Ishikawa (cell line): ENCODE measurements around the gene BFSP1.
A peak's percentile ranks its signal among the peaks of the same experiment; 100 is the strongest.

Experiments
- CEBPB ChIP-seq: IDR thresholded peaks from 2 replicates; pipeline ENCODE4 v1.6.1; 2012
- CREB1 ChIP-seq: IDR thresholded peaks from 2 replicates; pipeline ENCODE4 v1.6.1; 2012; ENCODE audit warnings: low read depth
- EGR1 ChIP-seq: IDR thresholded peaks from 2 replicates; pipeline ENCODE4 v1.6.1; 2012
- EP300 ChIP-seq: IDR thresholded peaks from 2 replicates; pipeline ENCODE4 v1.6.1; 2012; ENCODE audit warnings: borderline replicate concordance
- FOXM1 ChIP-seq: IDR thresholded peaks from 2 replicates; pipeline ENCODE4 v1.6.1; 2012; ENCODE audit warnings: low read depth, borderline replicate concordance
- NFIC ChIP-seq: IDR thresholded peaks from 2 replicates; pipeline ENCODE4 v1.6.1; 2012
- RAD21 ChIP-seq: IDR thresholded peaks from 2 replicates; pipeline ENCODE4 v1.6.1; 2012; ENCODE audit warnings: low read depth
- REST ChIP-seq: IDR thresholded peaks from 2 replicates; pipeline ENCODE4 v1.6.1; 2012; ENCODE audit warnings: low read depth, mild to moderate bottlenecking
- TAF1 ChIP-seq: IDR thresholded peaks from 2 replicates; pipeline ENCODE4 v1.6.1; 2012; ENCODE audit warnings: low read depth, mild to moderate bottlenecking
- TCF12 ChIP-seq: IDR thresholded peaks from 2 replicates; pipeline ENCODE4 v1.6.1; 2012; ENCODE audit warnings: low read depth
- TEAD4 ChIP-seq: IDR thresholded peaks from 2 replicates; pipeline ENCODE4 v1.6.1; 2012
- USF1 ChIP-seq: IDR thresholded peaks from 2 replicates; pipeline ENCODE4 v1.6.1; 2012
- YY1 ChIP-seq: IDR thresholded peaks from 2 replicates; pipeline ENCODE4 v1.6.1; 2012; ENCODE audit warnings: low read depth
- ZBTB7A ChIP-seq: IDR thresholded peaks from 2 replicates; pipeline ENCODE4 v1.6.1; 2012; ENCODE audit warnings: low read depth
- TF ChIP-seq, protein P1 (sequence below): IDR thresholded peaks from 2 replicates; pipeline ENCODE4 v1.6.1; 2012

Gene BFSP1

GRCh38 chr20:17505636-17506517 is 25.3 kb downstream of the BFSP1 start:
- TF ChIP-seq FOXM1: no peak
- TF ChIP-seq TEAD4: no peak
- TF ChIP-seq USF1: no peak
- no peak for TF ChIP-seq TCF12
- no peak for TF ChIP-seq YY1
- no peak for TF ChIP-seq CEBPB
- no peak for TF ChIP-seq EGR1

- TF ChIP-seq ZBTB7A: no peak
- TF ChIP-seq USF1: no peak
- no peak for TF ChIP-seq FOXM1
- TF ChIP-seq EP300: no peak
- TF ChIP-seq, protein P1, sequence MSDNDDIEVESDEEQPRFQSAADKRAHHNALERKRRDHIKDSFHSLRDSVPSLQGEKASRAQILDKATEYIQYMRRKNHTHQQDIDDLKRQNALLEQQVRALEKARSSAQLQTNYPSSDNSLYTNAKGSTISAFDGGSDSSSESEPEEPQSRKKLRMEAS: peak; percentile 94
- TF ChIP-seq TAF1: no peak
- TF ChIP-seq CREB1: no peak
- peak; percentile 76 for TF ChIP-seq RAD21
These were observed 26.1 kb downstream of the BFSP1 start for GRCh38 chr20:17504898-17505635.

DNA sequence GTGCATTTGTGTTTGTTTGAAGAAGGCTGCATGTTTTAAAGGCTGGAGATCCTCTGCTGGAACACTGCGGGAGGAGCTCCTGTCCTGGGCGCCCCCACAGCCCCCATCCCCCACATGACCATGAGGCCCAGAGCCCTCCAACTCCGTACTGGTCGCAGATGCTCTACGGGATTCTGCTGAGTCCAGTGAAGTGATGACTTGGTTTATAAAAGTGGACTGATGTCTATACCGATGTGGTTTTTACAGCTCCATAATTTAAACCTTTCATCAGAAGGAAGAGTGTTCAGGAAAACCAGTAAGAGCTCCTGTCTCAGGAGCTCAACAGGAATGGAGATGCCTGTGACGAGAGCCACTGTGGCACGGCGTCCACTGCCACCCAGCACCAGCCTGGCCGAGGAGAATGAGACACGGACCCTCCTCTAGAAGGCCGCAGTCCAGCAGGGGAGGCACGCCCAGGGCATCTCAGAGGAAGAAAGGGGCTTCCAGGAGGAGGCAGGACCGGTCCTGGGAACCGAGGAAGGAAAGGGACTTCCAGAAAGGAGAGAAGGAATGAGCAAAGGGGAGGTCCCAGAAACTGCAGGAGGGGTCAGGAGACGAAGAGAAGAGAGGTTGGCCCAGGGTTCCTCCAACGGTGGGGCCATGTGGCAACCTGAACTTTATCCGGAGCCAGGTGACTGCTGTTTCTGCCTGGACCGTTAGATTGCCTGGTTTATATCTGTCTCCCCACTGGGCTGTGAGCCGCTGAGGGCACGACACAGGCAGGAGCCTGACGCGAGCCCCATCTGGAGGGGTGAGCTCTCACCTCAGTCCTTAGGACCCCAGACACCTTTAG is 26.9 kb downstream of the BFSP1 start:
- TF ChIP-seq NFIC: no peak
- TF ChIP-seq REST: no peak
- TF ChIP-seq EGR1: no peak
- TF ChIP-seq FOXM1: no peak
- no peak for TF ChIP-seq TAF1
- no peak for TF ChIP-seq CEBPB
- TF ChIP-seq TCF12: no peak

GRCh38 chr20:17503301-17504065 is 27.7 kb downstream of the BFSP1 start:
- TF ChIP-seq ZBTB7A (no peak), RAD21 (no peak), CREB1 (no peak), TAF1 (no peak), TEAD4 (no peak), CEBPB (no peak), YY1 (no peak), USF1 (no peak)

DNA sequence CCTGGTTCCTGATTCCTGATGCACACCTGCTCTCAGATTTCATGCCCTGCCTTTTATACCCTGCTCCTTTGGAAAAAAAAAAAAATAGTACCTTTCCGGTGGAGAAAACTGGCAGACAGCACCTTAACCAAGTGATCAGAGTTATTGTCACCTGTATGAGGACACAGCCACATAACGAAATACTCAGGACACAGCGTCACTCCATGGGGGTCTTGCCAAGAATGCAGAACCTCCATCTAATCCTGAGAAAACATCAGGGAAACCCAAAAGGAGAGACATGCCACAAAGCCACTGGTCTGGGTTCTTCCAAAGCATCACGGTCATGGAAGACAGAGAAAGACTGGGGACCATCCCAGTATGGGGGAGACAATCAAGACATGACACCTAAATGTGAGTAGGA is 29.1 kb downstream of the BFSP1 start:
- TF ChIP-seq CREB1: no peak
- no peak for TF ChIP-seq REST
- TF ChIP-seq TEAD4: no peak
- TF ChIP-seq CEBPB: no peak
- no peak for TF ChIP-seq NFIC
- TF ChIP-seq EGR1: no peak
- TF ChIP-seq ZBTB7A: no peak
- no peak for TF ChIP-seq YY1
- no peak for TF ChIP-seq RAD21
- TF ChIP-seq, protein P1: no peak
- no peak for TF ChIP-seq FOXM1
- TF ChIP-seq TAF1: no peak
- TF ChIP-seq EP300: no peak
- no peak for TF ChIP-seq USF1
- no peak for TF ChIP-seq TCF12
